K562 (cell line): ENCODE results near the gene COL6A1. TPM values are rescaled to one million over a fixed set of nuclear protein-coding genes. Genes with fewer than 3 reads are reported as not detected.
A peak's percentile ranks its signal among the peaks of the same experiment; 100 is the strongest.

Source experiments
- ATAC-seq: fragments of 200-7000 bp; cut with Tn5 transposase; 3 replicates; pipeline ENCODE4 v1.9.1; 2020; ENCODE audit warnings: moderate library complexity
- BruUV-seq: library from RNA; stranded (reverse); fragments of 400-500 nt; replicated peaks from 2 replicates; lab custom pipeline; 2021; lab: Mats Ljungman, UMichigan
- CTCF ChIA-PET: fragments of 300-600 bp; formaldehyde crosslinking; extraction: SDS; loops from one replicate; lab custom pipeline; 2021; ENCODE audit warnings: low intra/inter-chr PET ratio; lab: Yijun Ruan, JAX
- POLR2A ChIA-PET: fragments of 300-600, 350-650 bp; sonication (Branson Sonifier 250); formaldehyde crosslinking; extraction: SDS; loops from one replicate; lab custom pipeline; 2021; ENCODE audit warnings: antibody characterized with exemption, inconsistent platforms; lab: Yijun Ruan, JAX
- DNase-seq, 4 experiments: peaks; one replicate each; pipeline versions ENCODE4 v3.0.0 to v3.0.0-alpha.2; 2011 to 2018; ENCODE audit warnings: low spot score in 3 of 4, mixed read lengths in 3 of 4; ENCODE audit errors: extremely low read depth in 1 of 4
- FAIRE-seq: peaks from 2 replicates; lab custom pipeline; 2011; peaks lifted over from hg19 to GRCh38; lab: Jason Lieb, UNC
- H2AFZ ChIP-seq: 2 replicates; pipeline ENCODE4 v1.6.0; 2011; ENCODE audit warnings: low read depth, low read length, control low read depth, inconsistent platforms
- H3K27ac ChIP-seq: fragments of 200-600 bp; 3 replicates; pipeline ENCODE4 v1.8.0; 2011; ENCODE audit warnings: low read depth, mild to moderate bottlenecking, control low read depth, inconsistent platforms, low read length, moderate library complexity, mixed read lengths; ENCODE audit errors: extremely low read depth
- H3K27me3 ChIP-seq, 2 experiments: fragments of 300-600 bp in 1 of 2; 2 replicates in 1 of 2; 3 replicates in 1 of 2; pipeline versions ENCODE4 v1.6.0 to v1.8.0; 2011; ENCODE audit warnings: inconsistent platforms in 2 of 2, low read length in 2 of 2, mild to moderate bottlenecking in 1 of 2, mixed read lengths in 1 of 2, moderate library complexity in 1 of 2; ENCODE audit not compliant: control insufficient read depth in 2 of 2, insufficient read depth in 2 of 2
- H3K36me3 ChIP-seq: fragments of 300-600 bp; 3 replicates; pipeline ENCODE4 v1.8.0; 2011; ENCODE audit warnings: mild to moderate bottlenecking, low read length, inconsistent platforms; ENCODE audit not compliant: control insufficient read depth, insufficient read depth
- H3K4me1 ChIP-seq, 2 experiments: fragments of 200-600 bp in 1 of 2; replicated peaks in 1 of 2; 2 replicates in 1 of 2; 3 replicates in 1 of 2; pipeline versions ENCODE4 v1.5.1 to v1.8.0; 2011; ENCODE audit warnings: inconsistent platforms in 2 of 2, low read length in 2 of 2, mild to moderate bottlenecking in 1 of 2, mixed read lengths in 1 of 2, moderate library complexity in 1 of 2; ENCODE audit not compliant: control insufficient read depth in 2 of 2, insufficient read depth in 2 of 2
- H3K4me2 ChIP-seq: 2 replicates; pipeline ENCODE4 v1.6.1; 2011; ENCODE audit warnings: low read length, control low read depth, inconsistent platforms, mixed read lengths; ENCODE audit not compliant: insufficient read depth
- H3K4me3 ChIP-seq: fragments of 200-600 bp; sonication (generic), shearing (Covaris generic); 2 replicates; pipeline ENCODE4 v1.5.1; 2016; ENCODE audit warnings: control low read depth, inconsistent platforms
- H3K79me2 ChIP-seq: fragments of 200-600 bp; 3 replicates; pipeline ENCODE4 v1.8.0; 2011; ENCODE audit warnings: low read length, inconsistent platforms; ENCODE audit not compliant: control insufficient read depth, insufficient read depth
- H3K9ac ChIP-seq, 2 experiments: 2 replicates each; pipeline versions ENCODE4 v1.6.0 to v1.6.1; 2011; ENCODE audit warnings: low read depth in 2 of 2, low read length in 2 of 2, control low read depth in 1 of 2, inconsistent platforms in 1 of 2, mild to moderate bottlenecking in 1 of 2, mixed read lengths in 1 of 2; ENCODE audit not compliant: insufficient read depth in 1 of 2
- H3K9me1 ChIP-seq: one replicate; pipeline ENCODE4 v1.6.0; 2011; ENCODE audit warnings: inconsistent platforms, mild to moderate bottlenecking, low read length, moderate library complexity; ENCODE audit not compliant: control insufficient read depth, insufficient read depth
- H3K9me3 ChIP-seq: replicated peaks from 2 replicates; pipeline ENCODE4 v1.5.1; 2011; ENCODE audit warnings: low read depth, low read length, inconsistent platforms; ENCODE audit not compliant: control insufficient read depth, insufficient read depth
- H4K20me1 ChIP-seq: replicated peaks from 2 replicates; pipeline ENCODE4 v1.6.1; 2011; ENCODE audit warnings: low read length, inconsistent platforms, mixed read lengths; ENCODE audit not compliant: control insufficient read depth, insufficient read depth
- BCOR ChIP-seq: fragments of 450-650 bp; IDR thresholded peaks from 2 replicates; pipeline ENCODE4 v1.6.1; 2016
- COPS2 ChIP-seq: fragments of 450-650 bp; conservative IDR thresholded peaks from 2 replicates; pipeline ENCODE4 v1.6.1; 2016; ENCODE audit warnings: mild to moderate bottlenecking, moderate library complexity
- SMARCA4 ChIP-seq: fragments of 450-650 bp; IDR thresholded peaks from 2 replicates; pipeline ENCODE4 v1.6.1; 2016
- ZFP1 ChIP-seq: fragments of 450-650 bp; formaldehyde crosslinking; IDR thresholded peaks from 2 replicates; pipeline ENCODE4 v1.4.0; 2020; ENCODE audit warnings: mild to moderate bottlenecking, mixed read lengths
- ZNF311 ChIP-seq: fragments of 250-450 bp; sonication (Bioruptor Pico); IDR thresholded peaks from 2 replicates; pipeline ENCODE4 v1.4.0; 2020; ENCODE audit warnings: mild to moderate bottlenecking, moderate library complexity
- WGBS: fragments of 100-300 bp; shearing (Covaris generic); methylation state at CpG from one replicate; pipeline ENCODE4 v1.1.6; 2016; ENCODE audit warnings: low coverage, mixed read lengths; ENCODE audit not compliant: insufficient coverage; ENCODE audit errors: missing lambda C conversion rate; 5-methylcytosine and 5-hydroxymethylcytosine counted together
- in situ Hi-C: fragments of 300-500 bp; cut with MboI; formaldehyde crosslinking; loops from 4 replicates; pipeline ENCODE4 v1.15.0; 2018; ENCODE audit warnings: inconsistent platforms, mixed read lengths
- intact Hi-C: fragments of 100-400 bp; cut with micrococcal nuclease; formaldehyde crosslinking; loops from 2 replicates; pipeline ENCODE4 v1.14.2; 2022
- polyA plus RNA-seq, 8 experiments: library from polyadenylated mRNA; depleted of rRNA in 4 of 8; stranded (reverse) in 5 of 8; unstranded in 3 of 8; fragments of >200 nt; fragmentation: Nextera tagmentation in 2 of 8; fragmentation: Illumina TruSeq in 1 of 8; extraction: Ambion mirVana in 2 of 8; extraction: Trizol in 1 of 8; gene quantifications; 2 replicates each; pipeline versions ENCODE4 v1.2.1 to v1.2.3, GENCODE V29; 2011 to 2014; ENCODE audit warnings: inconsistent platforms in 1 of 8, missing spikeins in 1 of 8
- total RNA-seq, 7 experiments: library from RNA; depleted of rRNA in 6 of 7; stranded (reverse); fragments of >200 nt in 6 of 7; fragmentation: Illumina TruSeq in 2 of 7; extraction: Trizol in 2 of 7; gene quantifications; 2 replicates each; pipeline versions ENCODE4 v1.2.1 to v1.2.3, GENCODE V29; 2011 to 2021; ENCODE audit warnings: low replicate concordance in 1 of 7
- TF ChIP-seq, protein P1 (sequence below): fragments of 250-450 bp; sonication (Bioruptor Pico); IDR thresholded peaks from 2 replicates; pipeline ENCODE4 v1.5.0; 2021; ENCODE audit warnings: mild to moderate bottlenecking, moderate library complexity
- TF ChIP-seq, protein P2 (sequence below): sonication (generic); formaldehyde crosslinking; IDR thresholded peaks from 2 replicates; pipeline ENCODE4 v1.8.0; 2022; ENCODE audit warnings: missing genetic modification reagents, mild to moderate bottlenecking, moderate library complexity, borderline replicate concordance
- TF ChIP-seq, protein P3 (sequence below): fragments of 250-450 bp; sonication (Bioruptor Pico); IDR thresholded peaks from 2 replicates; pipeline ENCODE4 v1.5.0; 2021; ENCODE audit warnings: mild to moderate bottlenecking, borderline replicate concordance
- TF ChIP-seq, protein P4 (sequence below): sonication (generic); formaldehyde crosslinking; IDR thresholded peaks from 2 replicates; pipeline ENCODE4 v1.8.0; 2022; ENCODE audit warnings: mild to moderate bottlenecking, missing genetic modification reagents
- TF ChIP-seq, protein P5 (sequence below): fragments of 250-450 bp; sonication (Bioruptor Pico); IDR thresholded peaks from 2 replicates; pipeline ENCODE4 v1.4.0; 2020; ENCODE audit warnings: mild to moderate bottlenecking, moderate library complexity

Gene COL6A1
- total and polyA plus RNA-seq, 9 of the 15 experiments (the other 6 are each of a cell fraction or from before 2014, with no cell fraction given): 0.07 to 1.3 (median 0.14) TPM; not detected in 3

DNA sequence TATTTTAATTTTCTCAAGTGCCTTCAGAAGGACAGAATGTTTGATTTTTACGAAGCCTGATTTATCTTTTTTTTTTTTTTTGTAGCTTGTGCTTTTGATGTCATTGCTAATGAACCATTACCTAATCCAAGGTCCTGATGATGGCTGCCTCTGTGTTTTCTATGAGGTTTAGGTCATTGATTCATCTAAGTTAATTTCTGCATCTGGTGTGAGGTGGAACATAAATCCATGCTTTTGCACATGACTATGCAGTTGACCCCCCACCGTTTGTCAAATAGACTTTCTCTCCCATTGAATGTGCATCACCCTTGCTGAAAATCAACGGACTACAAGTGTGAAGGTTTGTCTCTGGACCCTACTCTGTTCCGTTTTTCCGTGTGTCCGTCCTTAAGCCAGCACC is 50.5 kb downstream of the COL6A1 start:
- CTCF ChIA-PET: no interaction called here
- no TSS peak for BruUV-seq
- DNase-seq (peak in 1 of 4 experiments; percentile 2), FAIRE-seq (no peak), ATAC-seq (no peak)
- no peaks in the 10 kb centered on the region for H3K9me1 ChIP-seq
- no peaks in the 10 kb centered on the region for H4K20me1 ChIP-seq
- no peak overlapping the region for H3K4me3 ChIP-seq
- H3K36me3 ChIP-seq: no peaks in the 10 kb centered on the region
- H3K79me2 ChIP-seq: no peaks in the 10 kb centered on the region
- WGBS: 3% methylated on average over 6 of the region's 6 CpGs
- H3K9ac ChIP-seq: no peak overlapping the region
- no peak overlapping the region for H3K4me2 ChIP-seq
- no peak overlapping the region for H3K27ac ChIP-seq
- in situ Hi-C loops: no loop called here
- intact Hi-C loops: no loop called here
- POLR2A ChIA-PET: interaction anchor here (0.6 to 3.7 kb wide), 2 partner anchors 8 to 35 kb away, joined by 3 to 19 read pairs; no protein-coding TSS in a partner anchor
- peaks cover 0 to 21% of the 10 kb centered on the region in 2 experiments; a peak in 3 of 5 replicates for H3K4me1 ChIP-seq
- peaks cover 8 to 12% of the 10 kb centered on the region in 2 experiments; a peak in 3 of 5 replicates for H3K27me3 ChIP-seq
- no peak overlapping the region for H2AFZ ChIP-seq
- H3K9me3 ChIP-seq: peaks cover 3% of the 10 kb centered on the region
- TF ChIP-seq, protein P1, sequence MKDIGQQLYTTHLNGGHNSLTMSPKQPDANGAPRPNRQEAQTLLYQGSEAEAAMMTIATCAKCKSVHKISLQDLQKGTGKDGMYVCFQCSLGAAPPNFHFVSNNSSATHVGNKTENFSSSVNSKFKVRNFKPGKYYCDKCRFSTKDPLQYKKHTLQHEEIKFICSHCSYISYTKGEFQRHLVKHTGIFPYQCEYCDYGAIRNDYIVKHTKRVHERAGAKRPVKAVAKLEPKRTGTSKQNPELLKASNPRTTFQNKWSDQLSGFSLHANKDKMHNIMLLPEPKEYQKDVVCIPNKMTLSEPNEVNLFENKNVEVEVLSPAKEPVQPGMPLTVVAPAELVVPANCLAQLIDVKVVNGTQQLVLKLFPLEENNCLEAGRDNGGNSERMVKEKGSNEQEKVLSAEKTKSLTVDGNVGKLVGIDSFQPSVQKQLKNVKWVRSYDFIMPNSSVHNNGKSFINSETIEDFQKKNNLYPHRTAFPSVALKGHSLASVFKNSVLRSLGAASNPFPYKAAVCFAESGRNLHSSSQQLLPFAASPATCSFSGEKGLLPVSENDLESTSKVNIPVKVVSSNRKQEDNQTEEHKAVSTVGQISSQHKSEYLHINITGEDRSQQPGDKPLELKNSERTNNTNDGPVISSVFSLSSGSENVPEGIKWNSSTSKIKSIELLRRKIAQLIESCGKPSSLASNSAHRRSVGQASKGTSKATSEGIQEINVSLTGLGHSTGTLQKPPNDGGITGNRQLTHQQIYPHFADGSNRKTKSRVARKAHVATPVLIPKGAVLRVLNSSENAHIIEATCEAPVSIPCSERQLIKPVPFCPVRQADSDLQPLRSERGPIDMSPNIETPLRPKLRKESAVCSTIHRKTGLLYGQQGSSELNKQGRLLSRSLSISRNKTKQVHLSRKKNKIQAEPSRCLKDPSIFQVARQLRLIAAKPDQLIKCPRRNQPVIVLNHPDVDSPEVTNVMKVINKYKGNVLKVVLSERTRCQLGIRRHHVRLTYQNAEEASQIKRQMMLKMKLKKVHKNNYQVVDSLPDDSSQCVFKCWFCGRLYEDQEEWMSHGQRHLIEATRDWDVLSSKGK (CRISPR knock-in tag): no peak
- TF ChIP-seq, protein P2, sequence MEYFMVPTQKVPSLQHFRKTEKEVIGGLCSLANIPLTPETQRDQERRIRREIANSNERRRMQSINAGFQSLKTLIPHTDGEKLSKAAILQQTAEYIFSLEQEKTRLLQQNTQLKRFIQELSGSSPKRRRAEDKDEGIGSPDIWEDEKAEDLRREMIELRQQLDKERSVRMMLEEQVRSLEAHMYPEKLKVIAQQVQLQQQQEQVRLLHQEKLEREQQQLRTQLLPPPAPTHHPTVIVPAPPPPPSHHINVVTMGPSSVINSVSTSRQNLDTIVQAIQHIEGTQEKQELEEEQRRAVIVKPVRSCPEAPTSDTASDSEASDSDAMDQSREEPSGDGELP (CRISPR knock-in tag): no peak
- TF ChIP-seq, protein P3, sequence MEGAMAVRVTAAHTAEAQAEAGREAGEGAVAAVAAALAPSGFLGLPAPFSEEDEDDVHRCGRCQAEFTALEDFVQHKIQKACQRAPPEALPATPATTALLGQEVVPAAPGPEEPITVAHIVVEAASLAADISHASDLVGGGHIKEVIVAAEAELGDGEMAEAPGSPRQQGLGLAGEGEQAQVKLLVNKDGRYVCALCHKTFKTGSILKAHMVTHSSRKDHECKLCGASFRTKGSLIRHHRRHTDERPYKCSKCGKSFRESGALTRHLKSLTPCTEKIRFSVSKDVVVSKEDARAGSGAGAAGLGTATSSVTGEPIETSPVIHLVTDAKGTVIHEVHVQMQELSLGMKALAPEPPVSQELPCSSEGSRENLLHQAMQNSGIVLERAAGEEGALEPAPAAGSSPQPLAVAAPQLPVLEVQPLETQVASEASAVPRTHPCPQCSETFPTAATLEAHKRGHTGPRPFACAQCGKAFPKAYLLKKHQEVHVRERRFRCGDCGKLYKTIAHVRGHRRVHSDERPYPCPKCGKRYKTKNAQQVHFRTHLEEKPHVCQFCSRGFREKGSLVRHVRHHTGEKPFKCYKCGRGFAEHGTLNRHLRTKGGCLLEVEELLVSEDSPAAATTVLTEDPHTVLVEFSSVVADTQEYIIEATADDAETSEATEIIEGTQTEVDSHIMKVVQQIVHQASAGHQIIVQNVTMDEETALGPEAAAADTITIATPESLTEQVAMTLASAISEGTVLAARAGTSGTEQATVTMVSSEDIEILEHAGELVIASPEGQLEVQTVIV (CRISPR knock-in tag): no peak
- TF ChIP-seq, protein P4, sequence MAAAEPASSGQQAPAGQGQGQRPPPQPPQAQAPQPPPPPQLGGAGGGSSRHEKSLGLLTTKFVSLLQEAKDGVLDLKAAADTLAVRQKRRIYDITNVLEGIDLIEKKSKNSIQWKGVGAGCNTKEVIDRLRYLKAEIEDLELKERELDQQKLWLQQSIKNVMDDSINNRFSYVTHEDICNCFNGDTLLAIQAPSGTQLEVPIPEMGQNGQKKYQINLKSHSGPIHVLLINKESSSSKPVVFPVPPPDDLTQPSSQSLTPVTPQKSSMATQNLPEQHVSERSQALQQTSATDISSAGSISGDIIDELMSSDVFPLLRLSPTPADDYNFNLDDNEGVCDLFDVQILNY (CRISPR knock-in tag): no peak
- no peak for TF ChIP-seq COPS2
- TF ChIP-seq, protein P5, sequence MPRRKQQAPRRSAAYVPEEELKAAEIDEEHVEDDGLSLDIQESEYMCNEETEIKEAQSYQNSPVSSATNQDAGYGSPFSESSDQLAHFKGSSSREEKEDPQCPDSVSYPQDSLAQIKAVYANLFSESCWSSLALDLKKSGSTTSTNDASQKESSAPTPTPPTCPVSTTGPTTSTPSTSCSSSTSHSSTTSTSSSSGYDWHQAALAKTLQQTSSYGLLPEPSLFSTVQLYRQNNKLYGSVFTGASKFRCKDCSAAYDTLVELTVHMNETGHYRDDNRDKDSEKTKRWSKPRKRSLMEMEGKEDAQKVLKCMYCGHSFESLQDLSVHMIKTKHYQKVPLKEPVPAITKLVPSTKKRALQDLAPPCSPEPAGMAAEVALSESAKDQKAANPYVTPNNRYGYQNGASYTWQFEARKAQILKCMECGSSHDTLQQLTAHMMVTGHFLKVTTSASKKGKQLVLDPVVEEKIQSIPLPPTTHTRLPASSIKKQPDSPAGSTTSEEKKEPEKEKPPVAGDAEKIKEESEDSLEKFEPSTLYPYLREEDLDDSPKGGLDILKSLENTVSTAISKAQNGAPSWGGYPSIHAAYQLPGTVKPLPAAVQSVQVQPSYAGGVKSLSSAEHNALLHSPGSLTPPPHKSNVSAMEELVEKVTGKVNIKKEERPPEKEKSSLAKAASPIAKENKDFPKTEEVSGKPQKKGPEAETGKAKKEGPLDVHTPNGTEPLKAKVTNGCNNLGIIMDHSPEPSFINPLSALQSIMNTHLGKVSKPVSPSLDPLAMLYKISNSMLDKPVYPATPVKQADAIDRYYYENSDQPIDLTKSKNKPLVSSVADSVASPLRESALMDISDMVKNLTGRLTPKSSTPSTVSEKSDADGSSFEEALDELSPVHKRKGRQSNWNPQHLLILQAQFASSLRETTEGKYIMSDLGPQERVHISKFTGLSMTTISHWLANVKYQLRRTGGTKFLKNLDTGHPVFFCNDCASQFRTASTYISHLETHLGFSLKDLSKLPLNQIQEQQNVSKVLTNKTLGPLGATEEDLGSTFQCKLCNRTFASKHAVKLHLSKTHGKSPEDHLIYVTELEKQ: no peak
- TF ChIP-seq ZFP1 (CRISPR knock-in tag): no peak
- no peak for TF ChIP-seq SMARCA4
- no peak for TF ChIP-seq ZNF311
- no peak for TF ChIP-seq BCOR
